ENCODE data around the gene KRT16. TPM values are rescaled to one million over a fixed set of nuclear protein-coding genes. Genes with fewer than 3 reads are reported as not detected.
"Not testable (repeated sequence)": the region's sequence is repeated elsewhere in the genome, so short reads cannot be mapped to it uniquely, and the experiment has no call there.

The KRT16 gene
- total and polyA plus RNA-seq, 2 donors (not counting 1 experiment from before 2014, with no cell fraction given) = not detected

GRCh38 chr17:41621916-41622315 is 9.3 kb upstream of the KRT16 start:
- Mint-ChIP-seq H3K4me1 (no peaks in the 10 kb centered on the region), H3K9me3 (ENCODE audit: insufficient read depth) (no peaks in the 10 kb centered on the region), H3K27me3 (peaks cover 20% of the 10 kb centered on the region), H3K4me3 (no peak overlapping the region), H3K27ac (no peak overlapping the region)
- ATAC-seq (ENCODE audit: low read depth) = no peak
- Histone ChIP-seq H3K79me2 (ENCODE audit: control insufficient read depth, insufficient read depth, low read length) (no peaks in the 10 kb centered on the region), H3K36me3 (replicated peaks in 1 of 2; ENCODE audit: control extremely low read depth in 1 of 2, control insufficient read depth in 1 of 2, extremely low read depth in 1 of 2, insufficient read depth in 2 of 2, low read length in 1 of 2) (no peaks in the 10 kb centered on the region), H3K27ac (ENCODE audit: low read length in 2 of 2) (no peak overlapping the region), H2AFZ (ENCODE audit: insufficient read depth, low read depth, low read length, poor library complexity, severe bottlenecking) (no peak overlapping the region), H4K20me1 (ENCODE audit: control insufficient read depth, insufficient read depth, low read length, poor library complexity, severe bottlenecking) (no peaks in the 10 kb centered on the region), H3K9ac (ENCODE audit: low read length) (no peak overlapping the region), H3K4me2 (replicated peaks; ENCODE audit: low read depth, low read length, poor library complexity, severe bottlenecking) (no peak overlapping the region), H3K4me1 (ENCODE audit: control insufficient read depth in 2 of 2, insufficient read depth in 2 of 2, low read length in 2 of 2) (no peaks in the 10 kb centered on the region), H3K9me3 (ENCODE audit: control extremely low read depth in 1 of 3, control insufficient read depth in 2 of 3, insufficient read depth in 1 of 3, low read length in 2 of 3) (no peaks in the 10 kb centered on the region), H3K4me3 (ENCODE audit: control extremely low read depth in 1 of 5, extremely low read depth in 1 of 5, insufficient read depth in 1 of 5, low read depth in 2 of 5, low read length in 4 of 5) (no peak overlapping the region), H3K27me3 (replicated peaks in 1 of 4; ENCODE audit: control extremely low read depth in 1 of 4, control insufficient read depth in 3 of 4, insufficient read depth in 4 of 4, low read length in 3 of 4) (no peaks in the 10 kb centered on the region)
- ChIA-PET CTCF (no interaction called here), POLR2A (no interaction called here)
- DNase-seq = no peak
- WGBS (ENCODE audit: insufficient coverage) = 85% methylated on average over 2 of the region's 2 CpGs
- intact Hi-C loops (cut with micrococcal nuclease) = no loop called here
- TF ChIP-seq, protein P1, sequence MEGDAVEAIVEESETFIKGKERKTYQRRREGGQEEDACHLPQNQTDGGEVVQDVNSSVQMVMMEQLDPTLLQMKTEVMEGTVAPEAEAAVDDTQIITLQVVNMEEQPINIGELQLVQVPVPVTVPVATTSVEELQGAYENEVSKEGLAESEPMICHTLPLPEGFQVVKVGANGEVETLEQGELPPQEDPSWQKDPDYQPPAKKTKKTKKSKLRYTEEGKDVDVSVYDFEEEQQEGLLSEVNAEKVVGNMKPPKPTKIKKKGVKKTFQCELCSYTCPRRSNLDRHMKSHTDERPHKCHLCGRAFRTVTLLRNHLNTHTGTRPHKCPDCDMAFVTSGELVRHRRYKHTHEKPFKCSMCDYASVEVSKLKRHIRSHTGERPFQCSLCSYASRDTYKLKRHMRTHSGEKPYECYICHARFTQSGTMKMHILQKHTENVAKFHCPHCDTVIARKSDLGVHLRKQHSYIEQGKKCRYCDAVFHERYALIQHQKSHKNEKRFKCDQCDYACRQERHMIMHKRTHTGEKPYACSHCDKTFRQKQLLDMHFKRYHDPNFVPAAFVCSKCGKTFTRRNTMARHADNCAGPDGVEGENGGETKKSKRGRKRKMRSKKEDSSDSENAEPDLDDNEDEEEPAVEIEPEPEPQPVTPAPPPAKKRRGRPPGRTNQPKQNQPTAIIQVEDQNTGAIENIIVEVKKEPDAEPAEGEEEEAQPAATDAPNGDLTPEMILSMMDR (IDR thresholded peaks at IDR 0.05) = no peak
- no peak for TF ChIP-seq EZH2 (IDR thresholded peaks at IDR 0.05; ENCODE audit: borderline replicate concordance, insufficient read depth, low read depth, low read length, poor library complexity, severe bottlenecking)

- CTCF ChIA-PET = interaction anchor here (2.0 kb wide), 1 partner anchor 72 kb away, joined by 4 read pairs; no protein-coding TSS in a partner anchor
- H3K27me3 Mint-ChIP-seq = peaks cover 19% of the 10 kb centered on the region
- POLR2A ChIA-PET; H3K4me2 ChIP-seq (replicated peaks; ENCODE audit: low read depth, low read length, poor library complexity, severe bottlenecking); H3K27ac Mint-ChIP-seq; H2AFZ ChIP-seq (ENCODE audit: insufficient read depth, low read depth, low read length, poor library complexity, severe bottlenecking); H3K27me3 ChIP-seq (replicated peaks in 1 of 4; ENCODE audit: control extremely low read depth in 1 of 4, control insufficient read depth in 3 of 4, insufficient read depth in 4 of 4, low read length in 3 of 4); H3K27ac ChIP-seq (ENCODE audit: low read length in 2 of 2); H3K4me3 ChIP-seq (ENCODE audit: control extremely low read depth in 1 of 5, extremely low read depth in 1 of 5, insufficient read depth in 1 of 5, low read depth in 2 of 5, low read length in 4 of 5); ATAC-seq (ENCODE audit: low read depth); H3K9ac ChIP-seq (ENCODE audit: low read length); H3K4me3 Mint-ChIP-seq; H3K79me2 ChIP-seq (ENCODE audit: control insufficient read depth, insufficient read depth, low read length); intact Hi-C loops (cut with micrococcal nuclease); DNase-seq; H4K20me1 ChIP-seq (ENCODE audit: control insufficient read depth, insufficient read depth, low read length, poor library complexity, severe bottlenecking); H3K36me3 ChIP-seq (replicated peaks in 1 of 2; ENCODE audit: control extremely low read depth in 1 of 2, control insufficient read depth in 1 of 2, extremely low read depth in 1 of 2, insufficient read depth in 2 of 2, low read length in 1 of 2); H3K4me1 ChIP-seq (ENCODE audit: control insufficient read depth in 2 of 2, insufficient read depth in 2 of 2, low read length in 2 of 2); H3K9me3 Mint-ChIP-seq (ENCODE audit: insufficient read depth); H3K9me3 ChIP-seq (ENCODE audit: control extremely low read depth in 1 of 3, control insufficient read depth in 2 of 3, insufficient read depth in 1 of 3, low read length in 2 of 3); H3K4me1 Mint-ChIP-seq: not testable (repeated sequence)
- WGBS (ENCODE audit: insufficient coverage) = 96% methylated on average over 6 of the region's 11 CpGs
Observed at GRCh38 chr17:41621435-41621817, 8.9 kb upstream of the KRT16 start.

Data from B cell (primary cell).